OCI-LY1 (cell line): ENCODE data around the gene MYO1G.
"Not testable (repeated sequence)": the region's sequence is repeated elsewhere in the genome, so short reads cannot be mapped to it uniquely, and the experiment has no call there.

ENCODE experiments used
- H2AFZ ChIP-seq: fragments of 200-600 bp; sonication (generic), shearing (Covaris generic); 2 replicates; pipeline ENCODE4 v1.6.0; 2014; ENCODE audit warnings: antibody characterized with exemption, mild to moderate bottlenecking, low read length
- H3F3A ChIP-seq: fragments of 200-600 bp; sonication (generic), shearing (Covaris generic); 2 replicates; pipeline ENCODE4 v1.6.0; 2014; ENCODE audit warnings: mild to moderate bottlenecking, antibody characterized with exemption, low read length, moderate library complexity; ENCODE audit not compliant: insufficient read depth
- H3K27ac ChIP-seq: fragments of 200-600 bp; sonication (generic); 2 replicates; pipeline ENCODE4 v1.5.1; 2014; ENCODE audit warnings: low read length, mixed run types, mild to moderate bottlenecking, low read depth; ENCODE audit not compliant: poor library complexity, severe bottlenecking
- H3K27me3 ChIP-seq: fragments of 200-600 bp; sonication (generic); 2 replicates; pipeline ENCODE4 v1.6.0; 2014; ENCODE audit warnings: antibody characterized with exemption, mild to moderate bottlenecking, low read length, moderate library complexity; ENCODE audit not compliant: insufficient read depth
- H3K36me3 ChIP-seq: fragments of 200-600 bp; sonication (generic); 2 replicates; pipeline ENCODE4 v1.6.1; 2014; ENCODE audit warnings: mild to moderate bottlenecking, antibody characterized with exemption, low read length, moderate library complexity, mixed read lengths; ENCODE audit not compliant: insufficient read depth
- H3K4me1 ChIP-seq: fragments of 200-600 bp; sonication (generic); 2 replicates; pipeline ENCODE4 v1.5.1; 2014; ENCODE audit warnings: mild to moderate bottlenecking, low read length, moderate library complexity; ENCODE audit not compliant: insufficient read depth, severe bottlenecking
- H3K4me2 ChIP-seq: fragments of 200-600 bp; sonication (generic), shearing (Covaris generic); 2 replicates; pipeline ENCODE4 v1.6.1; 2014; ENCODE audit warnings: low read length
- H3K4me3 ChIP-seq: fragments of 200-600 bp; sonication (generic); 2 replicates; pipeline ENCODE4 v1.5.1; 2014; ENCODE audit warnings: low read length, low read depth, mild to moderate bottlenecking, mixed read lengths; ENCODE audit not compliant: poor library complexity, severe bottlenecking
- H3K79me2 ChIP-seq: fragments of 200-600 bp; shearing (Covaris generic); 2 replicates; pipeline ENCODE4 v1.6.1; 2016; ENCODE audit warnings: mixed run types, low read length, mixed read lengths; ENCODE audit not compliant: insufficient read depth
- H3K9ac ChIP-seq: fragments of 200-600 bp; sonication (generic), shearing (Covaris generic); 2 replicates; pipeline ENCODE4 v1.6.1; 2014; ENCODE audit warnings: mild to moderate bottlenecking, low read length, mixed read lengths
- H3K9me2 ChIP-seq: fragments of 200-600 bp; sonication (generic), shearing (Covaris generic); 2 replicates; pipeline ENCODE4 v1.6.1; 2014; ENCODE audit warnings: low read depth, mild to moderate bottlenecking, low read length, mixed read lengths
- H3K9me3 ChIP-seq: fragments of 200-600 bp; shearing (Covaris generic); 2 replicates; pipeline ENCODE4 v1.6.1; 2014; ENCODE audit warnings: low read length, mixed read lengths
- H4K20me1 ChIP-seq: fragments of 200-600 bp; sonication (generic), shearing (Covaris generic); 2 replicates; pipeline ENCODE4 v1.6.0; 2016; ENCODE audit warnings: mild to moderate bottlenecking, low read length; ENCODE audit not compliant: insufficient read depth
- CTCF ChIP-seq: fragments of 200-600 bp; sonication (generic), shearing (Covaris generic); IDR thresholded peaks from 2 replicates; pipeline ENCODE4 v1.5.1; 2017; ENCODE audit warnings: mild to moderate bottlenecking, antibody characterized with exemption, low read length, moderate library complexity, mixed read lengths
- EZH2 ChIP-seq: fragments of 200-600 bp; sonication (generic), shearing (Covaris generic); IDR thresholded peaks from 2 replicates; pipeline ENCODE4 v1.8.0; 2017; ENCODE audit warnings: borderline replicate concordance, mixed run types, mild to moderate bottlenecking, antibody characterized with exemption, low read length, moderate library complexity, mixed read lengths

Gene MYO1G

GRCh38 chr7:45026984-45027773 lies 48.4 kb upstream of the MYO1G start:
- peak overlapping the region; percentile 95 for H3K9ac ChIP-seq
- H3K4me3 ChIP-seq: peak overlapping the region; percentile 83
- no peaks in the 10 kb centered on the region for H3K27me3 ChIP-seq
- H3K4me2 ChIP-seq: peak overlapping the region; percentile 96
- H3K9me2 ChIP-seq: no peaks in the 10 kb centered on the region
- no peaks in the 10 kb centered on the region for H4K20me1 ChIP-seq
- H3K4me1 ChIP-seq: peaks cover 85% of the 10 kb centered on the region
- H3K36me3 ChIP-seq: peaks cover 59% of the 10 kb centered on the region
- peaks cover 18% of the 10 kb centered on the region for H3F3A ChIP-seq
- no peak overlapping the region for H2AFZ ChIP-seq
- H3K79me2 ChIP-seq: peaks cover 86% of the 10 kb centered on the region
- H3K27ac ChIP-seq: peak overlapping the region; percentile 98
- H3K9me3 ChIP-seq: peaks cover 3% of the 10 kb centered on the region; the same call in 1 of the 2 replicates
- TF ChIP-seq CTCF: no peak
- TF ChIP-seq EZH2: no peak

- Histone ChIP-seq H3K36me3 (peaks cover 50% of the 10 kb centered on the region), H3K4me1 (peaks cover 88% of the 10 kb centered on the region), H3K9ac (peak overlapping the region; percentile 95), H3K79me2 (peaks cover 78% of the 10 kb centered on the region), H3K4me3 (peak overlapping the region; percentile 83), H3K9me3 (peaks cover 3% of the 10 kb centered on the region; the same call in 1 of the 2 replicates), H4K20me1 (no peaks in the 10 kb centered on the region), H3K27me3 (no peaks in the 10 kb centered on the region), H2AFZ (no peak overlapping the region), H3K27ac (peak overlapping the region; percentile 98), H3F3A (peaks cover 18% of the 10 kb centered on the region), H3K4me2 (peak overlapping the region; percentile 96), H3K9me2 (no peaks in the 10 kb centered on the region)
- TF ChIP-seq EZH2 (no peak), CTCF (no peak)
These were observed 47.2 kb upstream of the MYO1G start for GRCh38 chr7:45026013-45026412.

GRCh38 chr7:45025473-45025872 lies 46.7 kb upstream of the MYO1G start:
- H3K9ac ChIP-seq: peak overlapping the region; percentile 95
- peaks cover 76% of the 10 kb centered on the region for H3K79me2 ChIP-seq
- peak overlapping the region; percentile 96 for H3K4me2 ChIP-seq

More at GRCh38 chr7:45025473-45025872, 46.7 kb upstream of the MYO1G start:
- Histone ChIP-seq H3K4me3 (peak overlapping the region; percentile 83), H3K4me1 (peaks cover 90% of the 10 kb centered on the region), H3F3A (peaks cover 18% of the 10 kb centered on the region), H3K36me3 (peaks cover 45% of the 10 kb centered on the region), H3K27ac (peak overlapping the region; percentile 98)
- not testable (repeated sequence) for H3K9me2 ChIP-seq, H3K9me3 ChIP-seq, H2AFZ ChIP-seq, H3K27me3 ChIP-seq, H4K20me1 ChIP-seq
